Measurements from ENCODE around the gene CFAP58. TPM values are rescaled to one million over a fixed set of nuclear protein-coding genes. Genes with fewer than 3 reads are reported as not detected.
"Not testable (repeated sequence)": the region's sequence is repeated elsewhere in the genome, so short reads cannot be mapped to it uniquely, and the experiment has no call there.

Gene CFAP58
- total and polyA plus RNA-seq, 7 experiments from 2014 or later: 0.17 TPM; not detected in 6

GRCh38 chr10:104449391-104449790 lies 95.8 kb downstream of the CFAP58 start:
- POLR2A ChIA-PET: no interaction called here
- Mint-ChIP-seq H3K4me3 (no peak overlapping the region), H3K27ac (no peak overlapping the region), H3K9me3 (no peaks in the 10 kb centered on the region), H3K27me3 (peaks cover 21 to 29% (median 24%) of the 10 kb centered on the region in 5 donors), H3K36me3 (no peaks in the 10 kb centered on the region), H3K4me1 (no peaks in the 10 kb centered on the region)
- no peak for DNase-seq
- intact Hi-C loops (cut with micrococcal nuclease): no loop called here
- H3K4me3 ChIP-seq (ENCODE audit: low read length): no peak overlapping the region
- H3K36me3 ChIP-seq (ENCODE audit: control insufficient read depth in 2 of 3, insufficient read depth in 3 of 3, low read length in 3 of 3): no peaks in the 10 kb centered on the region
- H3K4me1 ChIP-seq (ENCODE audit: control insufficient read depth in 2 of 2, insufficient read depth in 2 of 2, low read length in 2 of 2): no peaks in the 10 kb centered on the region
- CTCF ChIA-PET: no interaction called here
- no peaks in the 10 kb centered on the region for H3K9me3 ChIP-seq (ENCODE audit: control insufficient read depth in 2 of 3, low read length in 3 of 3)
- no peaks in the 10 kb centered on the region for H3K27me3 ChIP-seq (ENCODE audit: control insufficient read depth in 2 of 2, insufficient read depth in 2 of 2, low read length in 2 of 2)
- ATAC-seq: no peak
- no peak overlapping the region for H3K27ac ChIP-seq (ENCODE audit: low read depth, low read length)

GRCh38 chr10:104450490-104450889 lies 96.9 kb downstream of the CFAP58 start:
- no peak for ATAC-seq
- H3K27ac ChIP-seq (ENCODE audit: low read depth, low read length): no peak overlapping the region
- intact Hi-C loops (cut with micrococcal nuclease): no loop called here
- H3K27ac Mint-ChIP-seq: no peak overlapping the region
- H3K9me3 ChIP-seq (ENCODE audit: control insufficient read depth in 2 of 3, low read length in 3 of 3): no peaks in the 10 kb centered on the region
- no peak overlapping the region for H3K4me3 ChIP-seq (ENCODE audit: low read length)
- H3K27me3 ChIP-seq (ENCODE audit: control insufficient read depth in 2 of 2, insufficient read depth in 2 of 2, low read length in 2 of 2): no peaks in the 10 kb centered on the region
- no peaks in the 10 kb centered on the region for H3K4me1 ChIP-seq (ENCODE audit: control insufficient read depth in 2 of 2, insufficient read depth in 2 of 2, low read length in 2 of 2)
- ChIA-PET POLR2A (no interaction called here), CTCF (no interaction called here)
- no peaks in the 10 kb centered on the region for H3K9me3 Mint-ChIP-seq
- H3K4me3 Mint-ChIP-seq: no peak overlapping the region
- H3K36me3 ChIP-seq (ENCODE audit: control insufficient read depth in 2 of 3, insufficient read depth in 3 of 3, low read length in 3 of 3): no peaks in the 10 kb centered on the region
- DNase-seq: no peak
- no peaks in the 10 kb centered on the region for H3K36me3 Mint-ChIP-seq
- H3K27me3 Mint-ChIP-seq: peaks cover 23 to 29% (median 24%) of the 10 kb centered on the region in 5 donors
- H3K4me1 Mint-ChIP-seq: no peaks in the 10 kb centered on the region

- H3K4me1 ChIP-seq (ENCODE audit: control insufficient read depth in 2 of 2, insufficient read depth in 2 of 2, low read length in 2 of 2): no peaks in the 10 kb centered on the region
- ATAC-seq (no peak), DNase-seq (no peak)
- no peak overlapping the region for H3K4me3 Mint-ChIP-seq
- peaks cover 23 to 29% (median 27%) of the 10 kb centered on the region in 5 donors for H3K27me3 Mint-ChIP-seq
- H3K36me3 Mint-ChIP-seq: no peaks in the 10 kb centered on the region
- POLR2A ChIA-PET: no interaction called here
- intact Hi-C loops (cut with micrococcal nuclease): no loop called here
- H3K27me3 ChIP-seq (ENCODE audit: control insufficient read depth in 2 of 2, insufficient read depth in 2 of 2, low read length in 2 of 2): no peaks in the 10 kb centered on the region
- no peaks in the 10 kb centered on the region for H3K4me1 Mint-ChIP-seq
- no peaks in the 10 kb centered on the region for H3K36me3 ChIP-seq (ENCODE audit: control insufficient read depth in 2 of 3, insufficient read depth in 3 of 3, low read length in 3 of 3)
- H3K4me3 ChIP-seq (ENCODE audit: low read length): no peak overlapping the region
- H3K27ac Mint-ChIP-seq: no peak overlapping the region
- CTCF ChIA-PET: no interaction called here
- no peaks in the 10 kb centered on the region for H3K9me3 Mint-ChIP-seq
- H3K27ac ChIP-seq (ENCODE audit: low read depth, low read length): no peak overlapping the region
- no peaks in the 10 kb centered on the region for H3K9me3 ChIP-seq (ENCODE audit: control insufficient read depth in 2 of 3, low read length in 3 of 3)
Measured at GRCh38 chr10:104450954-104451353, 97.3 kb downstream of the CFAP58 start.

- peaks cover 16 to 31% (median 27%) of the 10 kb centered on the region in 5 donors for H3K27me3 Mint-ChIP-seq
- ChIA-PET CTCF (no interaction called here), POLR2A (no interaction called here)
- no peak overlapping the region for H3K27ac Mint-ChIP-seq
- H3K9me3 ChIP-seq (ENCODE audit: control insufficient read depth in 2 of 3, low read length in 3 of 3): no peaks in the 10 kb centered on the region
- H3K4me3 ChIP-seq (ENCODE audit: low read length): no peak overlapping the region
- DNase-seq (no peak), ATAC-seq (no peak)
- H3K4me1 Mint-ChIP-seq: peaks cover 0 to 3% (median 0%) of the 10 kb centered on the region in 7 donors
- no peaks in the 10 kb centered on the region for H3K36me3 Mint-ChIP-seq
- H3K27ac ChIP-seq (ENCODE audit: low read depth, low read length): no peak overlapping the region
- H3K9me3 Mint-ChIP-seq: no peaks in the 10 kb centered on the region
- H3K4me1 ChIP-seq (ENCODE audit: control insufficient read depth in 2 of 2, insufficient read depth in 2 of 2, low read length in 2 of 2): no peaks in the 10 kb centered on the region
- intact Hi-C loops (cut with micrococcal nuclease): no loop called here
- H3K4me3 Mint-ChIP-seq: no peak overlapping the region
- H3K36me3 ChIP-seq (ENCODE audit: control insufficient read depth in 2 of 3, insufficient read depth in 3 of 3, low read length in 3 of 3): no peaks in the 10 kb centered on the region
- no peaks in the 10 kb centered on the region for H3K27me3 ChIP-seq (ENCODE audit: control insufficient read depth in 2 of 2, insufficient read depth in 2 of 2, low read length in 2 of 2)
Measured at GRCh38 chr10:104452977-104453376, 99.3 kb downstream of the CFAP58 start.

GRCh38 chr10:104456802-104457542 lies 103.3 kb downstream of the CFAP58 start:
- H3K27ac Mint-ChIP-seq: no peak overlapping the region
- Histone ChIP-seq H3K27me3 (ENCODE audit: control insufficient read depth in 2 of 2, insufficient read depth in 2 of 2, low read length in 2 of 2) (no peaks in the 10 kb centered on the region), H3K9me3 (ENCODE audit: control insufficient read depth in 2 of 3, low read length in 3 of 3) (no peaks in the 10 kb centered on the region), H3K27ac (ENCODE audit: low read depth, low read length) (no peak overlapping the region), H3K36me3 (ENCODE audit: control insufficient read depth in 2 of 3, insufficient read depth in 3 of 3, low read length in 3 of 3) (no peaks in the 10 kb centered on the region), H3K4me1 (ENCODE audit: control insufficient read depth in 2 of 2, insufficient read depth in 2 of 2, low read length in 2 of 2) (no peaks in the 10 kb centered on the region), H3K4me3 (ENCODE audit: low read length) (no peak overlapping the region)
- DNase-seq: no peak
- no peak overlapping the region for H3K4me3 Mint-ChIP-seq
- CTCF ChIA-PET: no interaction called here
- no peak for ATAC-seq
- no peaks in the 10 kb centered on the region for H3K36me3 Mint-ChIP-seq
- peaks cover 0 to 6% (median 2%) of the 10 kb centered on the region in 11 donors for H3K9me3 Mint-ChIP-seq
- H3K27me3 Mint-ChIP-seq: peaks cover 9 to 31% (median 24%) of the 10 kb centered on the region in 5 donors
- POLR2A ChIA-PET: no interaction called here
- intact Hi-C loops (cut with micrococcal nuclease): no loop called here
- H3K4me1 Mint-ChIP-seq: peaks cover 0 to 3% (median 0%) of the 10 kb centered on the region in 7 donors

GRCh38 chr10:104457543-104457828 lies 103.9 kb downstream of the CFAP58 start:
- H3K4me1 Mint-ChIP-seq: peaks cover 0 to 3% (median 0%) of the 10 kb centered on the region in 7 donors
- Histone ChIP-seq H3K27me3 (ENCODE audit: control insufficient read depth in 2 of 2, insufficient read depth in 2 of 2, low read length in 2 of 2) (no peaks in the 10 kb centered on the region), H3K4me1 (ENCODE audit: control insufficient read depth in 2 of 2, insufficient read depth in 2 of 2, low read length in 2 of 2) (no peaks in the 10 kb centered on the region), H3K9me3 (ENCODE audit: control insufficient read depth in 2 of 3, low read length in 3 of 3) (no peaks in the 10 kb centered on the region), H3K27ac (ENCODE audit: low read depth, low read length) (no peak overlapping the region), H3K36me3 (ENCODE audit: control insufficient read depth in 2 of 3, insufficient read depth in 3 of 3, low read length in 3 of 3) (no peaks in the 10 kb centered on the region), H3K4me3 (ENCODE audit: low read length) (no peak overlapping the region)
- H3K4me3 Mint-ChIP-seq: no peak overlapping the region
- H3K27me3 Mint-ChIP-seq: peaks cover 14 to 36% (median 29%) of the 10 kb centered on the region in 5 donors
- CTCF ChIA-PET: no interaction called here
- intact Hi-C loops (cut with micrococcal nuclease): no loop called here
- no peak for DNase-seq
- no peak overlapping the region for H3K27ac Mint-ChIP-seq
- no peak for ATAC-seq
- POLR2A ChIA-PET: no interaction called here
- peaks cover 0 to 6% (median 2%) of the 10 kb centered on the region in 11 donors for H3K9me3 Mint-ChIP-seq
- peaks cover 0 to 1% (median 0%) of the 10 kb centered on the region in 5 donors for H3K36me3 Mint-ChIP-seq

GRCh38 chr10:104465575-104465974 lies 111.9 kb downstream of the CFAP58 start:
- POLR2A ChIA-PET; H3K27ac ChIP-seq (ENCODE audit: low read depth, low read length): not testable (repeated sequence)

More at GRCh38 chr10:104465575-104465974, 111.9 kb downstream of the CFAP58 start:
- H3K4me3 ChIP-seq (ENCODE audit: low read length); DNase-seq; H3K27me3 ChIP-seq (ENCODE audit: control insufficient read depth in 2 of 2, insufficient read depth in 2 of 2, low read length in 2 of 2); intact Hi-C loops (cut with micrococcal nuclease); H3K4me3 Mint-ChIP-seq; H3K27ac Mint-ChIP-seq; CTCF ChIA-PET; H3K4me1 ChIP-seq (ENCODE audit: control insufficient read depth in 2 of 2, insufficient read depth in 2 of 2, low read length in 2 of 2); H3K36me3 ChIP-seq (ENCODE audit: control insufficient read depth in 2 of 3, insufficient read depth in 3 of 3, low read length in 3 of 3); H3K4me1 Mint-ChIP-seq; ATAC-seq; H3K9me3 ChIP-seq (ENCODE audit: control insufficient read depth in 2 of 3, low read length in 3 of 3): not testable (repeated sequence)
- H3K36me3 Mint-ChIP-seq: peaks cover 3 to 14% (median 7%) of the 10 kb centered on the region in 5 donors
- peaks cover 4 to 32% (median 11%) of the 10 kb centered on the region in 11 donors for H3K9me3 Mint-ChIP-seq
- H3K27me3 Mint-ChIP-seq: peaks cover 9 to 38% (median 31%) of the 10 kb centered on the region in 5 donors

Measured in naive thymus-derived CD4-positive, alpha-beta T cell (primary cell).